Measurements from ENCODE around the gene PPP2R5E. TPM values are rescaled to one million over a fixed set of nuclear protein-coding genes. Genes with fewer than 3 reads are reported as not detected.

Gene PPP2R5E
- total RNA-seq, 4 donors from 2014 or later, result 23.7 to 41.1 (median 25.5) TPM

DNA sequence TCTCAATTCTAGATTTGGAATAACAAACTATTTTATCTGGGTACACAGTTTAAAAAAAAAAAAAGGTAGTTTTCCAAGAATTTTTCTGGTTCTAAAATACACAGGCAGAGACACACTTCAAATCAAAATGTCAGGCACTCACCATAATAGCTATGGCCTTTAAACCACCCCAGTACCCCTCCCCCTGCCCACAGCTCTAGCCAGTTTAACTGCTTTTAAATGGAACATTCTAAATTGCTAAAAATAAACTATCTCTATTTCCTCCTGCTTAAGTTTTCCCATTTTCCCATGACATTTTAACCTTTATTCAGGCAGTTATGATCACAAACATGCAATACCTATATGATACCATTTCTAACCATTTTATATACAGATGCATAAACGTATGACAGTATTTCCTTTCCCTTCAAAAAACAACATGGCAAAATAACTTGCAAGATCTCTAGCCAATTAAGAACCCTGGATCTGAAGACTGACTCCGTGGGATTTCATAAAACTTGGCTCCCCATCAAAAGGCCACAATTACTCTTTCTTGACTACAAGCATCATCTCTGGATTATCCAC lies 46.3 kb downstream of the PPP2R5E start:
- TF ChIP-seq, protein P1, sequence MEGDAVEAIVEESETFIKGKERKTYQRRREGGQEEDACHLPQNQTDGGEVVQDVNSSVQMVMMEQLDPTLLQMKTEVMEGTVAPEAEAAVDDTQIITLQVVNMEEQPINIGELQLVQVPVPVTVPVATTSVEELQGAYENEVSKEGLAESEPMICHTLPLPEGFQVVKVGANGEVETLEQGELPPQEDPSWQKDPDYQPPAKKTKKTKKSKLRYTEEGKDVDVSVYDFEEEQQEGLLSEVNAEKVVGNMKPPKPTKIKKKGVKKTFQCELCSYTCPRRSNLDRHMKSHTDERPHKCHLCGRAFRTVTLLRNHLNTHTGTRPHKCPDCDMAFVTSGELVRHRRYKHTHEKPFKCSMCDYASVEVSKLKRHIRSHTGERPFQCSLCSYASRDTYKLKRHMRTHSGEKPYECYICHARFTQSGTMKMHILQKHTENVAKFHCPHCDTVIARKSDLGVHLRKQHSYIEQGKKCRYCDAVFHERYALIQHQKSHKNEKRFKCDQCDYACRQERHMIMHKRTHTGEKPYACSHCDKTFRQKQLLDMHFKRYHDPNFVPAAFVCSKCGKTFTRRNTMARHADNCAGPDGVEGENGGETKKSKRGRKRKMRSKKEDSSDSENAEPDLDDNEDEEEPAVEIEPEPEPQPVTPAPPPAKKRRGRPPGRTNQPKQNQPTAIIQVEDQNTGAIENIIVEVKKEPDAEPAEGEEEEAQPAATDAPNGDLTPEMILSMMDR (IDR thresholded peaks at IDR 0.05; ENCODE audit: low read depth), result no peak

DNA sequence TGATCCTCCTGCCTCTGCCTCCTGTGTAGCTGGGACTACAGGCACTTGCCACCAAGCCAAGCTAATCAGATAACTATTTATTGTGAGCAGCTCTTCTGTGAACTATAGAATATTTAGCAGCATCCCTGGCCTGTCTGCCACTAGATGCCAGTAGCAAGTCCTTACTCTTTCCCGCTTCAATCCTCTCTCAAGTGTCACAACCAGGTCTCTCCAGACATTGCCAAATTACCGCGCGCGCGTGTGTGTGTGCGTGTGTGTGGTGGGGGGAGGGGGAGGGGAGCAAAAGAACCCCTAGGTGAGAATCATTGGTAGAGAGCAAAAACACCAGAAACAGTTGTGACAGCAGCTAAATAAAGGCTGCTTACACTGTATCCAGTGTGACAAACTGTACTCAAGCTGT lies 49.9 kb downstream of the PPP2R5E start:
- TF ChIP-seq, protein P1 (IDR thresholded peaks at IDR 0.05; ENCODE audit: low read depth), result no peak

DNA sequence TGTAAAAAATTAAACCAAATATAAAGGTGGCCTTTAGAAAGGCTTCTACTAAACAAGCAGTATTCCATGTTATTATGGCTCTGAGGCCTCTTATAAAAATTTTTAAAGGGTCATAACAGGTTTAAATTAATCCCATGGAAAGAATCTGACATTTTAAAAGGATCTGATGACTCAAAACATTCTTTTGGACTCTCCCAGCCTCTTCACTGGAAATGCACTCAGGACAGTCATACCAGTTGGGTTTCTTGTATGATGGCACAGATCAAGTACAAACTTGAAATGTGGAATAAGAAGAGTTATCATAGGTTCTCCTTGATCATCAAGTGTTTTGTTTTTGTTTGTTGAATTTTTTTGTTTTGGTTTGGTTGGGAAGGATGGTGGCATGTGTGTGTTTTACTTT lies 50.8 kb downstream of the PPP2R5E start:
- TF ChIP-seq, protein P1 (IDR thresholded peaks at IDR 0.05; ENCODE audit: low read depth), result no peak

DNA sequence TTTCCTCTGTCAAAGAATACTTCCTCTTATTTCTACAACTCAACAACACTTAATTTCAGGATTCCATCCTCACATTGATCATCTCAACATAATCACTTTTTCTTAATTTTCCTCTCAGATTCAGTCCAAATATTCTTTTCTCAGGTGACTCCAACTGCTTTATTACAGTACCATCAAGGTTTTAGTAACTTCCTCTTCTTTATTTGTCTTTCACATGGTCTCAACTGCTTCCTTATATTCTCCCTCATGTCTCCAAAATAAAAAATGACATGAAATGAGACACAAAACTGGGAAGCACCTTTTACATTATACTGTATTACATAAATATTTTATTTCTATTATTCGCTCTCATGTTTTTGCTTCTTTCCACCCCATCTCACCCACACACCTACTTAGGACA lies 55.5 kb downstream of the PPP2R5E start:
- TF ChIP-seq, protein P1 (IDR thresholded peaks at IDR 0.05; ENCODE audit: low read depth), result no peak

DNA sequence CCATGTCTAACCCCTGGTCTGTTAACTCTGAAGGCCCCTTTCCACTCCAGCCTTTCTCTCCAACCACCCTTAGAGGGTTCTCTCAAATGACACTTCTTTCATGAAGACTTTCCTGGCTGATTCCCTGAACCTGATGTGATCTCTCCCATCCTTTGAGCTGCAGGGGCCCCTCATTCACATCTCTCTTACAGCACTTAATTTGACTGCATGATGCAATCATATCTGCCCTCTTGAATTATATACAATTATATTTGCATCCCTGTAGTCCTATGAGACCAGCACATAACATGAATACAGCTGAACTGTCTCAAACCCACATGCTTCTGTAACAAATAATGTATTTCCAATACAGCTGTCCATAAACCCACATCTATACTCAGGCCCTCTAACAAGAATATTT lies 56.4 kb downstream of the PPP2R5E start:
- TF ChIP-seq, protein P1 (IDR thresholded peaks at IDR 0.05; ENCODE audit: low read depth), result no peak

DNA sequence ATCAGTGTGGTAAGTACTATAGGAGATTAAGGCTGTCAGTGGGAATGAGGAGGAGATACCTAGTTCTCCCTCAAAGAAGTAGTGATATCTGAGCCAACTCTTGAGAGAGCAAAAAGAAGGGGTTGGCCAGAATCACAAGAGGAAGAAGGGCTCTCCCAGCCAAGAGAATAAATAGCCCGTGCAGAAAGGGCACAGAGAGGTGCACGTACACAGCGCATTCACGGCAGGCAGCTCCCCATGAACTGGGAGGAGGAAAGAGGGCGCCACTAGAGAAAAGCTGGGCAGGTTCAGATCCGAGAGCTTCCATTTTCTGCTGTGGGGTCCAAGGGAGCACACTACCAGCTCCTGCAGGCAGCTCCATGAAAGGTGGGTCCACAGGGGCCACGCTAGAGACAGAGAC lies 59.9 kb downstream of the PPP2R5E start:
- TF ChIP-seq, protein P1 (IDR thresholded peaks at IDR 0.05; ENCODE audit: low read depth), result no peak

DNA sequence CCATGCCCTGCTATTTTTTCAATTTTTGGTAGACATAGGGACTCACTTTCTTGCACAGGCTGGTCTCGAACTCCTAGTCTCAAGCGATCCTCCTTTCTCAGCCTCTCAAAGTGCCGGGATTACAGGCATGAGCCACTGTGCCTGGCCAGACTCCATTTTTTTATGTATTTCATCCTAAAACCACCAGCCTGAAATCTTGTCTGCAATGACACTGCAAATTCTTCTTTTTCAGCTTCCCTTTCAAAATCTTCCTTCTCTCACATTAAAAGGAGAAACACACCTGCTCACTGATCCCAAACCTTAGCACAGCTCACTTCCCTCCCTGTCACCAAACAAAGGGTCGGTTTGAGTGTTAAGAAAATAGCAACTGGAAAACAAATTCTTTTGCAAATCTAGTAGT lies 62.6 kb downstream of the PPP2R5E start:
- TF ChIP-seq, protein P1 (IDR thresholded peaks at IDR 0.05; ENCODE audit: low read depth), result no peak
